ENCODE measurements around the gene MPO.

GRCh38 chr17:58265271-58265670 lies 15.5 kb downstream of the MPO start:
- no peak for TF ChIP-seq CTCF (IDR thresholded peaks at IDR 0.05)
- no peak for TF ChIP-seq POLR2A (IDR thresholded peaks at IDR 0.05)

Measured in vagina (tissue), 2 donors.